COLO668 (cell line): ENCODE results near the gene ABCG2.
"Not testable (repeated sequence)": the region's sequence is repeated elsewhere in the genome, so short reads cannot be mapped to it uniquely, and the experiment has no call there.

Source experiments
- DNase-seq: peaks from one replicate; lab custom pipeline; 2025; ENCODE audit not compliant: unreplicated experiment; lab: John Stamatoyannopoulos, UW

ABCG2 gene

DNA sequence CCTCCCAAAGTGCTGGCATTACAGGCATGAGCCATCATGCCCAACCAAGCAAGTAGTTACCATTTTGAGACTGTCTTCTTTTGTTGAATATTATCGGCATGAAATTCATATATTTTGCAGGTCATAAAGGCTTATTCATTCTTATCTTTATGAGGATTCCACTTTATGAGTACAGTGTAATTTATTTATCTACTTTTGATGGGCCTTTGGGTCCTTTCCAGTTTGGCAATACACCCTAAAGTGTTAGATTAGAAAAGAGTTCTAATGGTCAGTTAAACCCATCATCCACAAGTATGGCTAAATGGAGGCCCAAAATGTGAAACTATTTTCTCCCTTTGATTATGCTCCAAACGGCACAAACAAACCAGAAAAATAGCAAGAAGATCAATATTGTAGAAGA lies 10.9 kb upstream of the ABCG2 start:
- no peak for DNase-seq

DNA sequence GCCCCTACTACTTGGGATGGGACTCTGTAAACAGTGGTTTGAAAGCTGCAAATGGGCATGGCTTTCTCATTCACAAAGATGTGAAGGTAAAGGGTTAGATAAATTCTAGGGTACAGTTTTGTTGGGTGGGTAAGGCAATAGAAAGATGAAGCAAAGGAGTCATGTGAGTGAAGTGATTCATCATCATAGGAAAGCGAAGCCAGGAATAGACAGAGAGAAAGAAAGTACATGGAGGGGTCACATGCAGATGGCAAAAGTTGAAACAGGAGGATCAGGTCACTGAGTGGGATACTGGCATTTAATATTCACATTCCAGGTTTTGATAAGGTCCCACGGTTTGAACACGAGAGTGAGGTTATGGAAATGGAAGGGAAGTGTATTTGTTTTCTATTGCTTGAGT lies 8.2 kb upstream of the ABCG2 start:
- no peak for DNase-seq

DNA sequence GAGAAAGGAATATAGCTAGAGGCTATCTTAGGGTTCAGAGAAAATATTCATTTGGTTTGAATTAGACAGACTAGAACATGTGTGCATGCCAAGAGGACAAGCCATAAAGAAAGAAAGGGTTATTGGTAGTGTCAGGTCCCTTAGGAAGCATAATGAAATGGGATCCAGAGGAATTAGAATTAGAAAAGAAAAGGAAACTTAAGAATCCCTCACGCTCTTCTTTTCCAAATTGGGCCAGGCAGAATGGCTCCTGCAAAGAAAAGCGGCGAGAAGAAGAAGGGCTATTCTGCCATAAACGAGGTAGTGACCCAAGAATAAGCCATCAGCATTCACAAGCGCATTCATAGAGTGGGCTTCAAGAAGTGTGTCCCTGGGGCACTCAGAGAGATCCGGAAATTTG lies 4.9 kb upstream of the ABCG2 start:
- DNase-seq: no peak

DNA sequence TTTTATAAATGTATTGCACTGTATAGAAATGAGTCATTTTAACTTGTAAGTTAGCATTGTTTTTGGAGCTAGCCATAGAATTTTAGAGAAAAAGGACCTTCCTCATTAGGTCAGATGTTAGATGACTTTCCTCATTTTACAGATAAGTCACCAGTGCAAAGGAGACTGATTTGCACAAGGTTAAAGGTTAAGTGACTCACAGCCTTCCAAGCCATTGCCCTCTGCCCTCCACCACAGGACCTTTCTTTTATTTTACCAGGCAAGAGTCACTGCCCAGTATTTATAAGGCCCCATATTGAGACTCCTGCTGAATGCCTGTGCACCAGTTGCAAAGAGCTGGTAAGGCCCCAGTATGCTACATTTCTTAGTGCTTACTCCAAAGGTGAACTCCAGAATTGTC lies 4.2 kb upstream of the ABCG2 start:
- DNase-seq: no peak

DNA sequence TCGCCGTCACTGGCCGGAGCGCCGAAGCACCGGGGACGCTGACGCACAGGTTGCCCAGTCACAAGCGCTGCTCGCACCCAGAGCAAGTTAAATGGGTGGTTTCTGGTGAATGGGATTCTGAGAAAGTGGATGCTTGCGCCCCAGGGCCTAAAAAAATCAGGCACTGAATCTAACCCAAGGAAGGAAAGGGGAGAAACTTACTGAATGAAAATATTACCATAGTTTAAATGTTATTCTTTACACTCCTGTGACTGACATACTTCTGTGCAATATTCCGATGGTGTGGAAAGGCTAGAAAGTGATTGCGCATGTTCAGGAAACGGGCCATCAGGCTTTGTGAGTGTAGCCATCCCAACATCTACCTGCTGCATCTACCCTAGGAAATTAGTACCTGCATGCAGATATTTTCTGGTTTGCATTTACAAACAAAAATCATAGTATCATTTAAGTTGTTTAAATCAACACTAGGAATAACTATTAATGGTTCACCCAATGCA lies 838 bp upstream of the ABCG2 start:
- DNase-seq: no peak

DNA sequence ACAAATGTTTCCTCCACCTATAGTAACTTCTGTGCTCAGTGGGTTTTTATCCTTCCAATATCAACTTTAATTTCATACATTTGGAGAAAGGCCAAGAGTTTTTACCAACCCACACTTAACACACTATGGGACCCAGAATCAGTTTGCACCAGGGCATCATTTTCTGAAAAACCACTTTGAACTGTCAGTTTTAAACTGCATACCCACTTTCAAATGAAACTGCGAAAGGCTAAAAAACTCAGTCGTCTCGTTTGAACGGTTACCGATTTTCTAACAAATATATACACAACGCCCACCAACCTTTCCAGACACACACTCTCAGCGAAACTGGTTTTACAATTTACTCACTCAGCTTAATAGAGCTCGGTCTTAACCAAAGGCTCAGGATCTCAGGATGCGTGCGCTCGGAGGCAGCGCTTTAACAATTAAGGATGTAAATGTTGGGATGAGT lies 376 bp downstream of the ABCG2 start:
- no peak for DNase-seq

DNA sequence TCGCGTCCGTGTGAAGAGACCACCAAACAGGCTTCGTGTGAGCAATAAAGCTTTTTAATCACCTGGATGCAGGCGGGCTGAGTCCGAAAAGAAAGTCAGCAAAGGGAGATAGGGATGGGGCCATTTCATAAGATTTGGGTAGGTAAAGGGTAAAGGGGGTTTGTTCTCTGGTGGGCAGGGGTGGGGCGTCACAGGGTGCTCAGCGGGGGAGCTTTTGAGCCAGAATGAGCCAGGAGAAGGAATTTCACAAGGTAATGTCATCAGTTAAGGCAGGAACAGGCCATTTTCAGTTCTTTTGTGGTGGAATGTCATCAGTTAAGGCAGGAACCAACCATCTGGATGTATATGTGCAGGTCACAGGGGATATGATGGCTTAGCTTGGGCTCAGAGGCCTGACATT lies 6.1 kb downstream of the ABCG2 start:
- not testable (repeated sequence) for DNase-seq

DNA sequence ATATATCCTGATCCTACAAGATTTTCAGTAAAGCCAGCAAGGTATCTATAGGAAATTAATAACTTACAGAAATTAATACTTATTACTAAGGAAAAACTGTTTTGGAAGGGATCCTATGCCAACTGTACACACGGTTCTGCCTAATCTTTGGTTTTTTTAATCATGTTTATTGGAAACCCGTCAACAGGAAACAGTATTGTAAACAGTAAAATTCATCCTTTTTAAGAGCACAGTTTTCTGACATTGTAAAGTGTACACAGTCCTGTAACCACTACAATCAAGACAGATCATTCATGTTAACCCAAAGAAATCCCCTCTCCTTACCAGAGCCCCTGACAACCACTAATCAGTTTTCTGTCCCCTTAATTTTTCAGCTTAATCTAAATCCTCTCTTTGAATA lies 9.9 kb downstream of the ABCG2 start:
- no peak for DNase-seq

DNA sequence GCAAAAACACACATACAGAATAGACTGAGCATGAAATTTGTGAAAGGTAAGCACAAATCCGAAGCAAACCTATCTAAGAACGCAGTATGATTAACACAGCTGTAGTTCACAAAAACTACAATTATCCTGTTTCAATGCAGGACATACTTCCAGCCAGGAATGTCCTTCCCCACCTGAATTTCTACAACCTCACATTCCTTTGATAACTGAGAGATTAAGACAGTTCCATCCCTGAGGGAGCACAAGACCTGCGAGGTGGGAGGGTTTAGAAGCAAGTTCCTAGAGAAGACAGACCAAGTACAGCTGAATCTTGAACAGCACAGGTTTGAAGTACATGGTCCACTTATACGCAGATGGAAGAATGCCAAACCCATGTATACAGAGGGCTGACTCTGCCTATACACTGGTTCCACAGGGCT lies 10.6 kb downstream of the ABCG2 start:
- no peak for DNase-seq

DNA sequence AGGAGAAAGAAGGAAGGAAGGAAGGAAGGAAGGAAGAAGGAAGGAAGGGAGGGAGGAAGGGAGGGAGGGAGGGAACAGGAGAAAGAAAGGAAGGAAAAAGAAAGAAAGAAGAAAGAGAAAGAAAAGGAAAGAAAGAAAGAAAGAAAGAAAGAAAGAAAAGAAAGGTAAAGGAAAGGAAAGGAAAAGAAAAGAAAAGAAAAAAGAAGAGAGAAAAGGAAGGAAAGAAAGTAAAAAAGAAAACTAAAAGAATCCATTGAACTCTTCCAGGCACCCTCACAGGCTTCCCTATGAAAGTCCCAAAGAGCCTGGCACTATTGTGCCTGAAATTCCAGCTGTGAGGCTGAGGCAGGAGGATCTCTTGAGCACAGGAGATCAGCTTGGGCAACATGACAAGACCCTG lies 11.5 kb downstream of the ABCG2 start:
- no peak for DNase-seq

DNA sequence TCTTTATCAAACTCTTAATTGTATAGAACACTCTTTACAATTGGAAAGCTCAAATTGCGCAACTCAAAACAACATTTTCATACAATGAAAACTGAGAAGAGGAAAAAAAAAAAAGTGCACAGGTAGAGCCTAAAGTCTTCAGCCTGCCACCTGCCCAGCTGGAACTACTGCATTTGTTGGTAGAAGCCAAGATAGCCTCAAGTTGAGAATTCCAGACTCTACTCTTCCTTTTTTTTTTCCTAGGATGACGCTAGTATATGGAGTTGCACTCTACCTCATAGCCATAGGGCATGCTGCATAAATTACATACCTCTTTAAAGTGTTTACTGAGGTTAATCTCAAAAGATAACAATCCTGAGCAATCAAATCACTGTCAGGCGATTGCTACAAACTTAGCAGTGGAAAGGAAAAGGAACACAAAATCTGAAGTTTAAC lies 13.6 kb downstream of the ABCG2 start:
- no peak for DNase-seq

DNA sequence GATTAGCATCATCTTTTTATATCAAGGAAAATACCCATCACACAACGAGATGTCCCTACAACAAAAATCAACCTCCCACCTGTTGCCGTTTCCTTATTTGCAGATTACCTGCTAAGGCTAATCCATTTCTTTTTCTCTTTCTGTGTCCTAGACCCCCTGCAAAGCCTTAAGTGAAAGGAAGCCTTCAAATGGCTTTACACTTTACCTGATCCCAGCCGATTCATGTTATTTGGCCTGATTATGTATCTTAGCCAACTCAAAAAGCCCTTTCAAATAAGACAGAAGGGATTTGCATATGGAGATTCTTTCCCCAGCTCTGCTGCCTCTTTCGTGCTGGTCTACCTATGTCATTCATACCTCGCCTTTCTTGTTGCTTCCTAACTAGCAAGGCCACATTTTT lies 14.4 kb downstream of the ABCG2 start:
- no peak for DNase-seq

DNA sequence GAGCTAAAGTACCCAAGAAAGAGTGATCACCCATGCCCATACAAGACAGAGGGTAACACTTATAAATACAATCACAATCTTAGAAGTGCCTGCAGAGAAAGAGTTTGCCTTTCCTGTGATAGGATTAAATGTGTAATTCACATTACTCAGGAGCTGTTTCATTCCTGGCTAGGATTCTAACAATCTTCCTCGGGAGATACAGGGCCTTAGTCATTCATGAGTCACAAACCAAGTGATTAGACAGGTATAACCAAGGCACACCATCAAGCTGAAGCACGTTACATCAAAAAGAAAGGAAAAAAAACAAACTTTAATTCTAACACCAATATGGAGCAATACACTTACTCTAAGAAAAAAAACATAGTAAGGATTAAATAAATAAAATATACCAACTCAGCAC lies 14.9 kb downstream of the ABCG2 start:
- DNase-seq: no peak

DNA sequence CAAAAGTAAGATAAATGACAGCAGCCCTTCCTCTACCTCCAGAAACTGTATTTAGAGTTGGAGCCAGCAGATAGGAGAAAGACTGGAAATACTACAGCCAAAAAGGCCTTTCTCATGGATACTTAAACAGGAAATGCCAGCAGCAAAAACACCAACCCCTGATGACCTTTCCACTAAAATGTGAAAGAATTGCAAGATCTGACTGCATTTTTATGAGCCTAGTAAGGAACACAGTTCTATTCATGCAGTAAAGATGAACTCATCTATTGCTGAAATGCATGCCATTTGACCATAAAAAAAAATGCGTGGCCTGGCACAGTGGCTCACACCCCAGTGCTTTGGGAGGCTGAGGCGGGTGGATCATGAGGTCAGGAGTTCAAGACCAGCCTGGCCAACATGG lies 19.9 kb downstream of the ABCG2 start:
- DNase-seq: no peak

DNA sequence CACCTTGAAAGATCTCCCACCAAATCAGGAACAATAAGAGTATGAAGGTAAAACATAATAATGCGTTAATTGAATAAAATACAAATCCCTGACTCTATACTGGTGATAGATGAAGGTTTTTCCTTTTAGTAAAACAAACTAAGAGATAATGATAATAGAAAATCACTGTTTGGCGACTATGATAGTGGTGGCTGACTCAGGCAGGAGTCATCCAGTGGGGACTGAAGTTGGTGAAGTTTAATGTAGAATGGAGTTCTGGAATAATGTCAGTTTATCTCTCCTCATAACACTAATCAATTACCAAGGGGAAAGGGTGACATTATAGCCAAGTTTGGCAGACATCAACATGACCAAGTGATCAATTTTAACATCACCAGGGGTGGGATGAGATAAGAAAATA lies 21.3 kb downstream of the ABCG2 start:
- no peak for DNase-seq

DNA sequence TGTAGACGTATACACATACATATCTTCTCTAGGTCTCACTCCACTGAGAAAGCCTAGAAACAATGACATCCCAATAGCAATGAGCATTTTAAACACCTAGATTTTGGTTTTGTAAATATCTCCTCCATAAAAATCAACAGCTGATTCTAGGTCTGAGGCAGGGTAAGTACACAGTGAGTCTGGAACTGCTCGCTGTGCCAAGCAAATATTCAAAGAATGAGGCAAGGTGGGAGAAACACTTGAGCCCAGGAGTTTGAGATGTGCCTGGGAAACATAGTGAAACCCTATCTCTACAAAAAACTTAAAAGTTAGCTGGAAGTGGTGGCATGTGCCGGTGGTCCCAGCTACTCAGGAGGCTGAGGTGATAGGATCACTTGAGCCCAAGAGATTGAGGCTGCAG lies 22.2 kb downstream of the ABCG2 start:
- no peak for DNase-seq

DNA sequence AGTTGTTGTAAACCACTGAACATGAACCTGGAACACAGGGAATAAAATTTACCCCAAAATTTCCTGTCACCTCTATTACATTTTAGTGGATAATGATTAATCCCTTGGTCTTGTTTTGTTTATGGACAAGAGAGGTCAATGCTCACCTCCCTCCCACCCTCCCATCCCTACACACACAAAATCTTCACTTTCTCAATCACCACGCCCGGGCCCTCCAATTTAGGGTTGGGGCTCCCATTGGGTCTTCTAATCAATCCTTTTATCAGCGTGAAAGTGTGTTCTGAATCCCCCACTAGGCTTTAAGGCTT lies 23.1 kb downstream of the ABCG2 start:
- no peak for DNase-seq

DNA sequence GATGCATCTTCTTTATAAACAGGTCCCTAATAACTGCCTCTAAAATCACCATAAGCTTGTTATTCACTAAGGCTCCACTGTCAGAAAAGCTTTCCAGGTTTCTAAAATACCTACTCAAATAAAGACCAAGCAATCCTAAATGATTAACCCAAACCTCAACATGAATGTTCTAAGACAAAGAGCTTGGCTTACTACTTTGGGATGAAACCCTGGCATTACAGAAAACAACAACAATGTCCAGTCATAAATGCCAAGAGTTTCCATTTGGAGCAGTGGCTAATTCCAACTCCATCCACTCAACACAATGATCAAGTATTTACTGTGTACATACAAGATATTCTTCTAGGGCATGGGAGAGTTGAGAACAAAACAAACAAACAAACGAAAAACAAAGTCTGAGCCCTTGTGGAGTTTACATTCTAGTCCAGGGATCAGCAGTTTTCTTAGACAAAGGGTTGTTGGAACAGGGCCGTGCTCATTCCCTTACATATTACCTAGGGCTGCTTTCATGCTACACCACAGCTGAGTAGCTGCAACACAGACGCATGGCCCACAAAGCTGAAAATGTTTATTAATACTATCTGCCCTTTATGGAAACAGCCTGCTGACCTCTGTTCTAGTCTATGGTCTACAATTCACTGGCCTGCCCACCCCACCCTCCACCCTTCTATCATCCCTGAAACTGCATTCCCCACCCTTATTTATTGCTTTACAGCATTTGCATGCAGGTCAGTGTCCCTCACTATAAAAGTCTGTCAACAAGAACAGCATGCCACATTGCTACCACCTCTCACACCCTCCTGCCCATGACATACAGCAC lies 23.7 kb downstream of the ABCG2 start:
- DNase-seq: no peak

DNA sequence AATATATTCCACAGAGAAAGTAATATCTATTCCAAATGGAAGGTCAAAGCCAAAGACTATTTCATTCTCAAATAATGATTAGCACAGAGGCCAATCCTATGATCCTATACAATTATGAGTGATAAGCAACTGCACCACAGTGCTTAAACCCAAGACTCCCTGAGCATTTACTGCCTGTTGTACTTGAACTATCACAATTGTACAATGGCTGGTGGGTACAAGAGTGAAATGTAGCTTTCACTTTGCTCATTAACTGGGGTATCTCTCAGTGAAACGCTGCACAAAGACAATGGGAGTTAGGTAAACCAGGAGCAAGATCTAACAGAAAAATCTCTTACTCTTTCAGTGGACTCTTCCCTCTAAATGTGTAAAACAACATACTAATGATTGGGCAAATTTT lies 24.3 kb downstream of the ABCG2 start:
- DNase-seq: no peak

DNA sequence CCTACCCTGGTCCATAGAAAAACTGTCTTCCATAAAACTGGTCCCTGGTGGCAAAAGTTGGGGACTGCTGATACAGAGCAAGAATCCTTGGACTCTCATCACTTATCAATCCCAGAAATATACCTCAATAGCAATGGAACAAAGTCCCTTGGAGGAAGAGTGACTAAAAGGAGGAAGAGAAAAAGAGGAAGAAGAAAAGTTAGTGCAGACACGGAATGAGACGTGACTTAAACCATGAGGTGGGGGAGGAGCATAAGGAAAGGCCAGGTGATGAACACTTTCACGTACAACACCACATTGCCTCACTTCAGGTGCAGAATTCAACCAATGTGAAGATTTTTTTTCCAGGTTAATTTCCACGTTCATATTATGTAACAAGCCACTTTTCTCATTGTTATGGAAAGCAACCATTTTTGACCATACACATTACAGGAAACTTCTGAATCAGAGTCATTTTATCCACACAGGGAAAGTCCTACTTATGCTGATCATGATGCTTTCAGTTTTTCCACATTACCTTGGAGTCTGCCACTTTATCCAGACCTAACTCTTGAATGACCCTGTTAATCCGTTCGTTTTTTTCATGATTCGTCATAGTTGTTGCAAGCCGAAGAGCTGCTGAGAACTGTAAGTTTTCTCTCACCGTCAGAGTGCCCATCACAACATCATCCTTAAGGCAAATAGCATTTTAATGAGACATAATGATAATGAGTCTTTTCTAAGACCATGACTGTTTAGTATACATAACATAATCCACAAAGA lies 27.7 kb downstream of the ABCG2 start:
- DNase-seq: no peak

DNA sequence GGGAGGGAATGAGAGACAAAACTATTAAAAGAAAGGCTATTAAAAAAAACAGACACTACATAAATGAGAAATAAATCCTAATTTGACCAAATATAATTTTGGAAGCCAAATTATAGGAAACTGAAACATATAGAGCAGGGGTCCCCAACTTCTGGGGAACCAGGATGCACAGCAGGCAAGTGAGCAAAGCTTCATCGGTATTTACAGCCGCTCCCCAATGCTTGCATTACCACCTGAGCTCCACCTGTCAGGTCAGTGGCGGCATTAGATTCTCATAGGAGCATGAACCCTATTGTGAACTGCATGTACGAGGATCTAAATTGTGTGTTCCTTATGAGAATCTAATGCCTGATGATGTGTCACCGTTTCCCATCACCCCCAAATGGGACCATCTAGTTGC lies 28.4 kb downstream of the ABCG2 start:
- no peak for DNase-seq

DNA sequence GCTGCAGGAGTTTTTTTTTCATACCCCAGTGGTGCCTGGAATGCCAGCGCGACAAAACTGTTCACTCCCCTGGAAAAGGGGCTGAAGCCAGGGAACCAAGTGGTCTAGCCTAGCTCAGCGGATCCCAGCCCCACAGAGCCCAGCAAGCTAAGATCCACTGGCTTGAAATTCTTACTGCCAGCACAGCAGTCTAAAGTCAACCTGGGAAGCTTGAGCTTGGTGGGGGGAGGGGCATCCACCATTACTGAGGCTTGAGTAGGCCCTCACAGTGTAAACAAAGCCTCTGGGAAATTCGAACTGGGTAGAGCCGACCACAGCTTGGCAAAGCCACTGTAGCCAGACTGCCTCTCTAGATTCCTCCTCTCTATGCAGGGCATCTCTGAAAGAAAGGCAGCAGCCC lies 36.2 kb downstream of the ABCG2 start:
- DNase-seq: not testable (repeated sequence)
